Measurements from ENCODE around the gene C6orf89.

C6orf89 gene

GRCh38 chr6:36968266-36968977, 82.7 kb downstream of the C6orf89 start:
- no peak for DNase-seq (ENCODE audit: low spot score)

- DNase-seq (ENCODE audit: low spot score): no peak
These were observed 83.5 kb downstream of the C6orf89 start for GRCh38 chr6:36969240-36969691.

GRCh38 chr6:36969988-36970891, 84.5 kb downstream of the C6orf89 start:
- no peak for DNase-seq (ENCODE audit: low spot score)

GRCh38 chr6:36970892-36971842, 85.4 kb downstream of the C6orf89 start:
- DNase-seq (ENCODE audit: low spot score): no peak

GRCh38 chr6:36971921-36972673, 86.3 kb downstream of the C6orf89 start:
- DNase-seq (ENCODE audit: low spot score): no peak

- DNase-seq (ENCODE audit: low spot score): peak; percentile 45
These were observed 87.4 kb downstream of the C6orf89 start for GRCh38 chr6:36973190-36973589.

GRCh38 chr6:36973647-36974046, 87.9 kb downstream of the C6orf89 start:
- no peak for DNase-seq (ENCODE audit: low spot score)

- DNase-seq (ENCODE audit: low spot score): no peak
These were observed 89.7 kb downstream of the C6orf89 start for GRCh38 chr6:36975231-36976006.

- no peak for DNase-seq (ENCODE audit: low spot score)
These were observed 90.2 kb downstream of the C6orf89 start for GRCh38 chr6:36976007-36976264.

- no peak for DNase-seq (ENCODE audit: low spot score)
These were observed 90.8 kb downstream of the C6orf89 start for GRCh38 chr6:36976509-36976908.

GRCh38 chr6:36976931-36977330, 91.2 kb downstream of the C6orf89 start:
- DNase-seq (ENCODE audit: low spot score): no peak

- DNase-seq (ENCODE audit: low spot score): no peak
These were observed 91.8 kb downstream of the C6orf89 start for GRCh38 chr6:36977470-36977941.
